Esophagus muscularis mucosa (tissue), 4 donors: ENCODE results near the gene BUB1. TPM values are rescaled to one million over a fixed set of nuclear protein-coding genes. Genes with fewer than 3 reads are reported as not detected.
"Not testable (repeated sequence)": the region's sequence is repeated elsewhere in the genome, so short reads cannot be mapped to it uniquely, and the experiment has no call there.

Experiments
- DNase-seq: peaks from one replicate; pipeline ENCODE4 v3.0.0-alpha.2; 2017; ENCODE audit errors: extremely low spot score
- H3K27ac ChIP-seq, 4 donors: fragments of 200-600 bp; sonication (generic); replicated peaks in 1 of 4; 1 replicate in 3 of 4; 2 replicates in 1 of 4; pipeline ENCODE4 v1.5.1; 2016 to 2019; ENCODE audit warnings: mild to moderate bottlenecking in 1 of 4
- H3K27me3 ChIP-seq, 4 donors: fragments of 200-600 bp; sonication (generic); one replicate each; pipeline versions ENCODE4 v1.5.1 to v1.6.0; 2016 to 2019
- H3K36me3 ChIP-seq, 4 donors: fragments of 200-600 bp; sonication (generic); one replicate each; pipeline ENCODE4 v1.5.1; 2016 to 2019
- H3K4me1 ChIP-seq, 4 donors: fragments of 200-600 bp; sonication (generic); one replicate each; pipeline ENCODE4 v1.5.1; 2016 to 2019
- H3K4me3 ChIP-seq, 4 donors: fragments of 200-600 bp; sonication (generic); 1 replicate in 2 of 4; 2 replicates in 2 of 4; pipeline ENCODE4 v1.5.1; 2016 to 2019; ENCODE audit warnings: mild to moderate bottlenecking in 4 of 4, moderate library complexity in 1 of 4
- H3K9me3 ChIP-seq, 4 donors: fragments of 200-600 bp; sonication (generic); 1 replicate in 3 of 4; 2 replicates in 1 of 4; pipeline ENCODE4 v1.5.1; 2016 to 2019
- CTCF ChIP-seq, 3 experiments: fragments of 200-600 bp in 2 of 3; fragments of 450-650 bp in 1 of 3; sonication (generic) in 2 of 3; IDR thresholded peaks; one replicate each; pipeline ENCODE4 v1.5.1; 2017 to 2019; ENCODE audit warnings: antibody characterized with exemption in 3 of 3, mild to moderate bottlenecking in 2 of 3, moderate library complexity in 1 of 3
- EP300 ChIP-seq: sonication (generic); formaldehyde crosslinking; IDR thresholded peaks from one replicate; pipeline ENCODE4 v1.6.1; 2017; ENCODE audit warnings: antibody characterized with exemption
- POLR2A ChIP-seq: fragments of 450-650 bp; IDR thresholded peaks from one replicate; pipeline ENCODE4 v1.6.1; 2017; ENCODE audit warnings: antibody characterized with exemption, moderate library complexity, mild to moderate bottlenecking, low read depth
- POLR2AphosphoS5 ChIP-seq, 2 donors: sonication (generic); formaldehyde crosslinking; IDR thresholded peaks; one replicate each; pipeline ENCODE4 v1.6.1; 2017; ENCODE audit warnings: antibody characterized with exemption in 2 of 2
- WGBS: methylation state at CpG from one replicate; pipeline ENCODE4 v1.1.5; 2018; 5-methylcytosine and 5-hydroxymethylcytosine counted together
- intact Hi-C: fragments of 100-400 bp; cut with DNase I; formaldehyde crosslinking; loops from one replicate; pipeline ENCODE4 v1.15.1; 2023
- total RNA-seq, 4 donors: library from RNA; depleted of rRNA; stranded (reverse); fragments of >200 nt; gene quantifications; one replicate each; pipeline versions ENCODE4 v1.1.0 to v1.2.1, GENCODE V29; 2016

BUB1 gene
- total RNA-seq, 4 donors from 2014 or later: 0.80 to 1.8 (median 1.1) TPM; not detected in 1

DNA sequence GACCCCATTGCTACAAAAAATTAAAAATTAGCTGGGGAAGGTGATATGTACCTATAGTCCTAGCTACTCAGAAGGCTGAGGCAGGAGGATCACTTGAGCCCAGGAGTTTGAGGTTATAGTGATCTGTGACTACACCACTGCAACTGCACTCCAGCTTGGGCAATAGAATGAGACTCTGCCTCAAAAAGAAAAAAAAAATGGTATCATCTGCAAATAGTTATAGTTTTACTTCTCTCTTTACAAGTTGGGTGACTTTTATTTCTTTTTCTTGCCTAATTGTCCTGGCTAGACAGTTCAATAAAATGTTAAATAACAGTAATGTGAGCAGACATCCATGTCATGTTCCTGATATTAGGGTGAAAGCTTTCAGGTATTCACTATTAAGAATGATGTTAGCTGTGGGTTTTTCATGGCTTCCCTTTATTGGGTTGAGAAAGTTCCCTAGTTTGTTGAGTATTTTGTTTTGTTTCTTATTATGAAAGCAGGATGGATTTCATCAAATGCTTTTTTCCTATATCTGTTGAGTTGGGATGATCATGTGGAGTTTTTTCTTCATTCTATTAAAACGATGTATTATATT is 29.6 kb upstream of the BUB1 start:
- H3K4me3 ChIP-seq: no peak overlapping the region
- no peaks in the 10 kb centered on the region for H3K36me3 ChIP-seq
- H3K27me3 ChIP-seq: peaks cover 0 to 23% (median 0%) of the 10 kb centered on the region in 4 donors
- TF ChIP-seq CTCF (IDR thresholded peaks at IDR 0.05): no peak
- no peak for TF ChIP-seq POLR2AphosphoS5 (IDR thresholded peaks at IDR 0.05)
- TF ChIP-seq POLR2A: no peak
- TF ChIP-seq EP300: no peak
- intact Hi-C loops: no loop called here
- no peaks in the 10 kb centered on the region for H3K9me3 ChIP-seq
- no peak overlapping the region for H3K27ac ChIP-seq
- DNase-seq: no peak
- 79% methylated on average over 1 of the region's 1 CpG for WGBS
- no peaks in the 10 kb centered on the region for H3K4me1 ChIP-seq

DNA sequence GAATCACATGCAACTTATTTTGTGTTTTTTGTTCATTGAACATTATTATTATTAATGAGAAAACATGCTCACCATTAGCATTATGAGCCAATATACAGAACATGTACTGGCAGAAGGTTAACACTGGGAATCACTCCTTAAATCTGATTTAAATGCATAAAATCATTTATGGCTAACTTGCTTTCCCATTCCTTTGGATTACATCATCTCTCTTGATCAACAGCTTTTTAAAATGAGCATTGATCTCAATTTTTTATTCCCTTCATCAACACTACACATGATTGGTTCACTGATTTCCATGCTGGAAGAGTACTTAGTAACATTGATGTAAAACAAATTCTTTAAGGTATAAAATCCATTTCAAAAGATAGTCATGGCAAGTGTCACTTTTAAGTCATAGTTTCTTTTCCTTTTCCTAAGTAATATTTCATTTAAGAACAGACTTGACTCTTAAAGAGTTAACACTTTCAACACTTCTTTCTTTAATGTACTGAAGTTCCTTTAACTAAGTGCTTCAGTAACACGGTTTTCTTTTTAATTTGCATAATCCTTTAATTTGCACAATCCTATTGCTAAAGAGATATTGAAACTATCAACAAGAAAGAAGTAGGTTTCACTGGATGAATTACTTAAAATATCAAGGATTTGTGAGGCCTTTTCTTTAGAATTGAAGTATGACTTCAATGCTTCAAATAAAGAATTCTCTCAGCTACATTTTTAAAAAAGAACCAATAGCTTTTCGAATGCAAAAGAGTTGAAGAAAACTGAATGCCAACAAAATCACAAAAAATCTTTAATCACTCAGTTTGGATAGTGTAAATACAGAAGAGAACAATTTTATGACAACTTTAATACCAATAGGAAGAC is 24.9 kb upstream of the BUB1 start:
- Histone ChIP-seq H3K4me3 (no peak overlapping the region), H3K27ac (no peak overlapping the region), H3K4me1 (no peaks in the 10 kb centered on the region), H3K9me3 (no peaks in the 10 kb centered on the region), H3K36me3 (no peaks in the 10 kb centered on the region), H3K27me3 (no peaks in the 10 kb centered on the region)
- intact Hi-C loops: no loop called here
- no peak for DNase-seq
- TF ChIP-seq POLR2A (no peak), CTCF (IDR thresholded peaks at IDR 0.05) (no peak), POLR2AphosphoS5 (IDR thresholded peaks at IDR 0.05) (no peak), EP300 (no peak)
- WGBS: 60% methylated on average over 2 of the region's 2 CpGs

DNA sequence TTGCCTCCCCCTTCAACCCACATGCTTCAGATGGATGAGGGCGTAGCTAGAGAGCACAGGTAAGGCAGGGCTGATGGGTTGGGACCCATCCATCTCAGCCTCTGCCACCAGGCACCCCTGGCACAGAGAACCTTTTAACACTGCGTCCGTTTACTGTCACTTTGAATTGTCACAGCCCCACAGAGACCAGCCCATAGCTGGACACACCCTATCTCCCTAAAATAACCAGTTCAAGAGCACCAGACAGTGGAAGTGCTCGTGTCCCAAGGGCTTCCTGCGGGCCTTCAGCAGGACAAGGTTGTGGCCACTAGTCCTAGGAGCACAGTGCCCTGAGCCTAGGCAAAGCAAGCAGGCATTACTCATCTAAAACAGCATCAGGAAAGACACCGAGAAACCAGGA is 20.4 kb upstream of the BUB1 start:
- H3K27ac ChIP-seq: not testable (repeated sequence)
- no CpG with 5 or more reads among the region's 6 CpGs for WGBS

GRCh38 chr2:110695146-110695898 is 17.5 kb upstream of the BUB1 start:
- DNase-seq, H3K4me1 ChIP-seq, H3K27ac ChIP-seq, H3K27me3 ChIP-seq, H3K36me3 ChIP-seq, intact Hi-C loops, H3K9me3 ChIP-seq, H3K4me3 ChIP-seq: not testable (repeated sequence)
- 44% methylated on average over 5 of the region's 5 CpGs for WGBS

More for the DNA sequence above, 20.4 kb upstream of the BUB1 start:
- intact Hi-C loops, H3K27me3 ChIP-seq, H3K4me3 ChIP-seq, DNase-seq, H3K36me3 ChIP-seq, H3K4me1 ChIP-seq, H3K9me3 ChIP-seq: not testable (repeated sequence)

- WGBS: 90% methylated on average over 11 of the region's 11 CpGs
- H3K27me3 ChIP-seq: peaks cover 0 to 4% (median 0%) of the 10 kb centered on the region in 4 donors
- H3K4me3 ChIP-seq: no peak overlapping the region
- H3K4me1 ChIP-seq: no peaks in the 10 kb centered on the region
- TF ChIP-seq POLR2AphosphoS5 (IDR thresholded peaks at IDR 0.05): no peak
- no peak for TF ChIP-seq POLR2A
- TF ChIP-seq CTCF (IDR thresholded peaks at IDR 0.05): no peak
- no peak for TF ChIP-seq EP300
- DNase-seq: no peak
- H3K9me3 ChIP-seq: peaks cover 0 to 9% (median 3%) of the 10 kb centered on the region in 4 donors
- intact Hi-C loops: no loop called here
- no peaks in the 10 kb centered on the region for H3K36me3 ChIP-seq
- no peak overlapping the region for H3K27ac ChIP-seq
Measured at GRCh38 chr2:110691612-110692258, 13.9 kb upstream of the BUB1 start.
